ENCODE data around the gene ADCY5.

DNA sequence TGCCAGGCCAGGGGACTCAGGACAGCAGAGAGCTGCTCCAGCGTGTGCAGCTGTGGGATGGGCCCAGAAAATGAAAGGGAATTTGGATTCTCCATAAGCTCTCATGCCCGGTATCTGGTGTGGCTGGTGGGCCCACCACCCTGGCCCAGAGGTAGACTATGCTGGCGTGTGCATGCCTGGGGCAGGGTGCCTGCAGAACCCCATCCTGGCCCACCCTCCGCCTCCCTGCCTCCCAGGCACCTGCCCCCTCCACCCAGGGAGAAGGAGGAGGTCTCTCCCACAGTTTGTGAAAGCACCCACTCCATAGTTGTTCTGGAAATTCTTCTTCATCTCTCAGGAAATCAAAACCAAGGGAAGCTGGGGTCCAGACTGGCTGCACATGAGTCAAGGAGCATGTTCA lies 112.9 kb downstream of the ADCY5 start:
- TF ChIP-seq, protein P1, sequence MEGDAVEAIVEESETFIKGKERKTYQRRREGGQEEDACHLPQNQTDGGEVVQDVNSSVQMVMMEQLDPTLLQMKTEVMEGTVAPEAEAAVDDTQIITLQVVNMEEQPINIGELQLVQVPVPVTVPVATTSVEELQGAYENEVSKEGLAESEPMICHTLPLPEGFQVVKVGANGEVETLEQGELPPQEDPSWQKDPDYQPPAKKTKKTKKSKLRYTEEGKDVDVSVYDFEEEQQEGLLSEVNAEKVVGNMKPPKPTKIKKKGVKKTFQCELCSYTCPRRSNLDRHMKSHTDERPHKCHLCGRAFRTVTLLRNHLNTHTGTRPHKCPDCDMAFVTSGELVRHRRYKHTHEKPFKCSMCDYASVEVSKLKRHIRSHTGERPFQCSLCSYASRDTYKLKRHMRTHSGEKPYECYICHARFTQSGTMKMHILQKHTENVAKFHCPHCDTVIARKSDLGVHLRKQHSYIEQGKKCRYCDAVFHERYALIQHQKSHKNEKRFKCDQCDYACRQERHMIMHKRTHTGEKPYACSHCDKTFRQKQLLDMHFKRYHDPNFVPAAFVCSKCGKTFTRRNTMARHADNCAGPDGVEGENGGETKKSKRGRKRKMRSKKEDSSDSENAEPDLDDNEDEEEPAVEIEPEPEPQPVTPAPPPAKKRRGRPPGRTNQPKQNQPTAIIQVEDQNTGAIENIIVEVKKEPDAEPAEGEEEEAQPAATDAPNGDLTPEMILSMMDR (IDR thresholded peaks at IDR 0.05): no peak
- TF ChIP-seq POLR2A (IDR thresholded peaks at IDR 0.05): no peak

Measured in prostate gland (tissue), 2 donors.